Activated CD4-positive, alpha-beta T cell treated with anti-CD3 and anti-CD28 coated beads for 36 hours (primary cell): ENCODE measurements around the gene PXDN. TPM values are rescaled to one million over a fixed set of nuclear protein-coding genes. Genes with fewer than 3 reads are reported as not detected.

Source experiments
- ATAC-seq: fragments of 200-7000 bp; cut with Tn5 transposase; one replicate; pipeline ENCODE4 v1.10.0; 2021; ENCODE audit warnings: mild to moderate bottlenecking, moderate library complexity
- CTCF ChIA-PET: fragments of 350-600 bp; sonication (Branson Sonifier 250); formaldehyde crosslinking; loops from one replicate; lab custom pipeline; 2021; ENCODE audit warnings: antibody characterized with exemption; lab: Charles Lee
- POLR2A ChIA-PET: fragments of 350-600 bp; sonication (Branson Sonifier 250); formaldehyde crosslinking; loops from one replicate; lab custom pipeline; 2021; ENCODE audit warnings: antibody characterized with exemption, inconsistent platforms; lab: Charles Lee
- DNase-seq: peaks from one replicate; pipeline ENCODE4 v3.0.0-alpha.2; 2020
- H3K27ac Mint-ChIP-seq: one replicate; pipeline ENCODE4 v1.8.0; 2021; ENCODE audit warnings: mixed read lengths
- H3K27me3 Mint-ChIP-seq: one replicate; pipeline ENCODE4 v1.8.0; 2021; ENCODE audit warnings: mixed read lengths
- H3K36me3 Mint-ChIP-seq: one replicate; pipeline ENCODE4 v1.8.0; 2021; ENCODE audit warnings: low read depth, mixed read lengths
- H3K4me1 Mint-ChIP-seq: one replicate; pipeline ENCODE4 v1.8.0; 2021; ENCODE audit warnings: mixed read lengths
- H3K4me3 Mint-ChIP-seq: one replicate; pipeline ENCODE4 v1.8.0; 2021; ENCODE audit warnings: mild to moderate bottlenecking, moderate library complexity, mixed read lengths
- H3K9me3 Mint-ChIP-seq: one replicate; pipeline ENCODE4 v1.8.0; 2021; ENCODE audit warnings: low read depth, mixed read lengths
- intact Hi-C, 2 experiments: fragments of 100-400 bp; cut with DNase I in 1 of 2; cut with micrococcal nuclease in 1 of 2; formaldehyde crosslinking; loops; one replicate each; pipeline versions ENCODE4 v1.14.2 to v1.15.1; 2022 to 2024; cut with DNase I, micrococcal nuclease
- total RNA-seq, 2 experiments: library from RNA; stranded (reverse); gene quantifications; one replicate each; pipeline ENCODE4 v1.2.3, GENCODE V29; 2021

PXDN gene
- total RNA-seq, 2 experiments from 2014 or later, result 0.37 to 0.81 TPM

- H3K9me3 Mint-ChIP-seq, result no peaks in the 10 kb centered on the region
- peaks cover 3% of the 10 kb centered on the region for H3K27me3 Mint-ChIP-seq
- DNase-seq (no peak), ATAC-seq (no peak)
- H3K4me3 Mint-ChIP-seq, result no peak overlapping the region
- no peaks in the 10 kb centered on the region for H3K4me1 Mint-ChIP-seq
- ChIA-PET POLR2A (no interaction called here), CTCF (no interaction called here)
- H3K36me3 Mint-ChIP-seq, result no peaks in the 10 kb centered on the region
- intact Hi-C loops, result no loop called here
- H3K27ac Mint-ChIP-seq, result no peak overlapping the region
Measured at GRCh38 chr2:1601067-1601412, 143.3 kb downstream of the PXDN start.

GRCh38 chr2:1600191-1601066, 143.9 kb downstream of the PXDN start:
- H3K9me3 Mint-ChIP-seq, result no peaks in the 10 kb centered on the region
- intact Hi-C loops, result no loop called here
- no peaks in the 10 kb centered on the region for H3K4me1 Mint-ChIP-seq
- DNase-seq (no peak), ATAC-seq (no peak)
- POLR2A ChIA-PET, result no interaction called here
- no peak overlapping the region for H3K27ac Mint-ChIP-seq
- H3K27me3 Mint-ChIP-seq, result peaks cover 3% of the 10 kb centered on the region
- CTCF ChIA-PET, result no interaction called here
- H3K36me3 Mint-ChIP-seq, result no peaks in the 10 kb centered on the region
- no peak overlapping the region for H3K4me3 Mint-ChIP-seq

GRCh38 chr2:1599301-1600085, 144.8 kb downstream of the PXDN start:
- H3K27me3 Mint-ChIP-seq, result peaks cover 3% of the 10 kb centered on the region
- no peaks in the 10 kb centered on the region for H3K9me3 Mint-ChIP-seq
- POLR2A ChIA-PET, result no interaction called here
- H3K4me3 Mint-ChIP-seq, result no peak overlapping the region
- H3K4me1 Mint-ChIP-seq, result no peaks in the 10 kb centered on the region
- H3K36me3 Mint-ChIP-seq, result no peaks in the 10 kb centered on the region
- H3K27ac Mint-ChIP-seq, result no peak overlapping the region
- ATAC-seq (no peak), DNase-seq (no peak)
- CTCF ChIA-PET, result no interaction called here
- intact Hi-C loops, result no loop called here

- no peak overlapping the region for H3K4me3 Mint-ChIP-seq
- peaks cover 2% of the 10 kb centered on the region for H3K4me1 Mint-ChIP-seq
- H3K36me3 Mint-ChIP-seq, result no peaks in the 10 kb centered on the region
- POLR2A ChIA-PET, result no interaction called here
- no peak for DNase-seq
- no peak for ATAC-seq
- CTCF ChIA-PET, result no interaction called here
- peaks cover 3% of the 10 kb centered on the region for H3K27me3 Mint-ChIP-seq
- no peak overlapping the region for H3K27ac Mint-ChIP-seq
- intact Hi-C loops, result no loop called here
- H3K9me3 Mint-ChIP-seq, result no peaks in the 10 kb centered on the region
Measured at GRCh38 chr2:1598800-1599199, 145.5 kb downstream of the PXDN start.

- ATAC-seq, result no peak
Measured at GRCh38 chr2:1598041-1598710, 146.1 kb downstream of the PXDN start.

GRCh38 chr2:1595274-1595673, 149.0 kb downstream of the PXDN start:
- Mint-ChIP-seq H3K4me3 (no peak overlapping the region), H3K27me3 (peaks cover 7% of the 10 kb centered on the region), H3K36me3 (no peaks in the 10 kb centered on the region), H3K4me1 (peaks cover 2% of the 10 kb centered on the region), H3K27ac (no peak overlapping the region), H3K9me3 (no peaks in the 10 kb centered on the region)
- DNase-seq (no peak), ATAC-seq (no peak)
- CTCF ChIA-PET, result no interaction called here
- POLR2A ChIA-PET, result no interaction called here
- intact Hi-C loops, result no loop called here

More at GRCh38 chr2:1598041-1598710, 146.1 kb downstream of the PXDN start:
- ChIA-PET CTCF (no interaction called here), POLR2A (no interaction called here)
- H3K36me3 Mint-ChIP-seq, result no peaks in the 10 kb centered on the region
- H3K27ac Mint-ChIP-seq, result no peak overlapping the region
- intact Hi-C loops, result no loop called here
- DNase-seq, result no peak
- no peak overlapping the region for H3K4me3 Mint-ChIP-seq
- H3K27me3 Mint-ChIP-seq, result peaks cover 3% of the 10 kb centered on the region
- peaks cover 2% of the 10 kb centered on the region for H3K4me1 Mint-ChIP-seq
- H3K9me3 Mint-ChIP-seq, result no peaks in the 10 kb centered on the region

- H3K9me3 Mint-ChIP-seq, result no peaks in the 10 kb centered on the region
- H3K36me3 Mint-ChIP-seq, result no peaks in the 10 kb centered on the region
- H3K27ac Mint-ChIP-seq, result no peak overlapping the region
- ChIA-PET POLR2A (interaction anchor here (0.7 kb wide), 1 partner anchor 337 kb away, joined by 3 read pairs; no protein-coding TSS in a partner anchor), CTCF (no interaction called here)
- no peak for ATAC-seq
- DNase-seq, result no peak
- no peak overlapping the region for H3K4me3 Mint-ChIP-seq
- peaks cover 12% of the 10 kb centered on the region for H3K27me3 Mint-ChIP-seq
- intact Hi-C loops, result loop anchor here in 1 of 2 experiments (5.0 kb wide), 1 partner anchor 173 kb away; no protein-coding TSS in a partner anchor
- peaks cover 2% of the 10 kb centered on the region for H3K4me1 Mint-ChIP-seq
Measured at GRCh38 chr2:1594373-1595171, 149.7 kb downstream of the PXDN start.

- no peaks in the 10 kb centered on the region for H3K36me3 Mint-ChIP-seq
- no peak overlapping the region for H3K4me3 Mint-ChIP-seq
- DNase-seq (no peak), ATAC-seq (no peak)
- H3K27me3 Mint-ChIP-seq, result peaks cover 12% of the 10 kb centered on the region
- no peak overlapping the region for H3K27ac Mint-ChIP-seq
- CTCF ChIA-PET, result interaction anchor here (0.6 kb wide), 1 partner anchor 18 kb away, joined by 3 read pairs; no protein-coding TSS in a partner anchor
- intact Hi-C loops, result loop anchor here in 1 of 2 experiments (5.0 kb wide), 1 partner anchor 173 kb away; no protein-coding TSS in a partner anchor
- POLR2A ChIA-PET, result interaction anchor here (0.7 kb wide), 1 partner anchor 338 kb away, joined by 3 read pairs; no protein-coding TSS in a partner anchor
- H3K4me1 Mint-ChIP-seq, result peaks cover 2% of the 10 kb centered on the region
- H3K9me3 Mint-ChIP-seq, result no peaks in the 10 kb centered on the region
Measured at GRCh38 chr2:1594123-1594372, 150.3 kb downstream of the PXDN start.

- POLR2A ChIA-PET, result interaction anchor here (0.7 kb wide), 1 partner anchor 338 kb away, joined by 3 read pairs; no protein-coding TSS in a partner anchor
- H3K27ac Mint-ChIP-seq, result no peak overlapping the region
- intact Hi-C loops, result loop anchor here in 1 of 2 experiments (5.0 kb wide), 1 partner anchor 174 kb away; no protein-coding TSS in a partner anchor
- CTCF ChIA-PET, result interaction anchor here (0.6 kb wide), 1 partner anchor 18 kb away, joined by 3 read pairs; no protein-coding TSS in a partner anchor
- ATAC-seq, result peak; percentile 53
- H3K27me3 Mint-ChIP-seq, result peaks cover 12% of the 10 kb centered on the region
- H3K4me1 Mint-ChIP-seq, result peaks cover 2% of the 10 kb centered on the region
- DNase-seq, result no peak
- no peaks in the 10 kb centered on the region for H3K36me3 Mint-ChIP-seq
- no peak overlapping the region for H3K4me3 Mint-ChIP-seq
- H3K9me3 Mint-ChIP-seq, result no peaks in the 10 kb centered on the region
Measured at GRCh38 chr2:1593371-1594122, 150.8 kb downstream of the PXDN start.
